ENCODE data around the gene SDK1. TPM values are rescaled to one million over a fixed set of nuclear protein-coding genes. Genes with fewer than 3 reads are reported as not detected.
A peak's percentile ranks its signal among the peaks of the same experiment; 100 is the strongest.

The SDK1 gene
- total and polyA plus RNA-seq, 2 of the 8 experiments (the other 6 are each of a cell fraction or from before 2014, with no cell fraction given), result 3.3 to 7.2 TPM

GRCh38 chr7:3482147-3482921, 181.3 kb downstream of the SDK1 start:
- H3K18ac ChIP-seq (ENCODE audit: extremely low read depth, low read length), result no peak overlapping the region
- no peaks in the 10 kb centered on the region for H3K79me1 ChIP-seq (ENCODE audit: low read depth, low read length)
- no peaks in the 10 kb centered on the region; a peak in 2 of 7 replicates for H3K27me3 ChIP-seq (replicated peaks in 1 of 4; ENCODE audit: control insufficient read depth in 3 of 4, extremely low read depth in 1 of 4, insufficient read depth in 3 of 4, low read length in 3 of 4)
- H4K91ac ChIP-seq (replicated peaks; ENCODE audit: insufficient read length, low read length), result no peak overlapping the region
- no peak overlapping the region for H3K9ac ChIP-seq (replicated peaks in 1 of 4; ENCODE audit: extremely low read depth in 1 of 4, low read depth in 3 of 4, low read length in 3 of 4)
- no peak overlapping the region for H2BK20ac ChIP-seq (ENCODE audit: low read length)
- H2BK120ac ChIP-seq (replicated peaks; ENCODE audit: low read depth, low read length), result no peak overlapping the region
- CTCF ChIA-PET (ENCODE audit: partially characterized antibody), result interaction anchor here (0.6 to 1.6 kb wide), 23 partner anchors 9 to 618 kb away, joined by 3 to 8 read pairs (median 3); no protein-coding TSS in a partner anchor
- H3K4me2 ChIP-seq (ENCODE audit: insufficient read depth in 1 of 2, low read depth in 2 of 2, low read length in 2 of 2), result no peak overlapping the region
- H2BK5ac ChIP-seq (ENCODE audit: low read depth, low read length), result no peak overlapping the region
- DNase-seq (ENCODE audit: low read depth in 1 of 2, low spot score in 2 of 2) (peak; percentile 39 to 56), FAIRE-seq (peak; percentile 91)
- H3K4me3 ChIP-seq (ENCODE audit: extremely low read depth in 1 of 4, insufficient read depth in 2 of 4, low read depth in 3 of 4, low read length in 4 of 4), result no peak overlapping the region
- H3K4ac ChIP-seq (replicated peaks; ENCODE audit: insufficient read length, low read depth, low read length), result no peak overlapping the region
- H4K20me1 ChIP-seq (replicated peaks in 1 of 2; ENCODE audit: control insufficient read depth in 1 of 2, insufficient read depth in 2 of 2, low read length in 2 of 2), result no peaks in the 10 kb centered on the region
- no peaks in the 10 kb centered on the region for H3K9me3 ChIP-seq (ENCODE audit: insufficient read depth in 2 of 2, low read depth in 1 of 2, low read length in 1 of 2)
- H3K79me2 ChIP-seq (ENCODE audit: control insufficient read depth in 1 of 2, insufficient read depth in 2 of 2, low read length in 2 of 2), result no peaks in the 10 kb centered on the region
- WGBS, 2 experiments (ENCODE audit: extremely low coverage in 1 of 2, insufficient coverage in 1 of 2, insufficient read length in 1 of 2, insufficient replicate concordance in 2 of 2, low coverage in 1 of 2, low lambda C conversion rate in 2 of 2, missing lambda C conversion rate in 1 of 2), result 68% methylated on average over 13 of the region's 13 CpGs; no CpG with 5 or more reads in 1 of the 2 experiments
- H2AK5ac ChIP-seq (ENCODE audit: low read depth, low read length), result no peak overlapping the region
- POLR2A ChIA-PET (ENCODE audit: partially characterized antibody), result no interaction called here
- H2BK15ac ChIP-seq (ENCODE audit: low read length), result no peak overlapping the region
- no peak overlapping the region for H3K56ac ChIP-seq (replicated peaks; ENCODE audit: insufficient read length, low read depth, low read length)
- no peaks in the 10 kb centered on the region; a peak in 1 of 7 replicates for H3K4me1 ChIP-seq (replicated peaks in 1 of 4; ENCODE audit: control insufficient read depth in 3 of 4, insufficient read depth in 4 of 4, low read length in 3 of 4)
- no peak overlapping the region for H4K5ac ChIP-seq (ENCODE audit: insufficient read length, low read depth, low read length)
- H4K8ac ChIP-seq (ENCODE audit: extremely low read depth, insufficient read depth, low read length), result no peak overlapping the region
- no peak overlapping the region for H3K14ac ChIP-seq (ENCODE audit: insufficient read length)
- H2AFZ ChIP-seq (ENCODE audit: low read length), result no peak overlapping the region
- H3K27ac ChIP-seq (ENCODE audit: low read depth, low read length), result no peak overlapping the region; the same call in 1 of the 2 replicates
- H3K36me3 ChIP-seq (ENCODE audit: control insufficient read depth in 2 of 4, insufficient read depth in 4 of 4, low read length in 3 of 4), result no peaks in the 10 kb centered on the region
- H3K23ac ChIP-seq (ENCODE audit: insufficient read length), result no peak overlapping the region
- H2BK12ac ChIP-seq (ENCODE audit: low read depth, low read length), result no peak overlapping the region
- no peaks in the 10 kb centered on the region for H3K23me2 ChIP-seq (ENCODE audit: low read depth, low read length)
- TF ChIP-seq CHD1 (IDR thresholded peaks at IDR 0.05; ENCODE audit: low read depth, low read length), result no peak
- TF ChIP-seq SP1 (IDR thresholded peaks at IDR 0.05; ENCODE audit: low read depth, low read length), result peak; percentile 40; the same call in 1 of the 2 replicates
- no peak for TF ChIP-seq POLR2A (IDR thresholded peaks at IDR 0.05; ENCODE audit: control extremely low read depth in 1 of 2, low read depth in 2 of 2, low read length in 2 of 2)
- peak; percentile 64 for TF ChIP-seq CEBPB (IDR thresholded peaks at IDR 0.05; ENCODE audit: low read depth, low read length)
- TF ChIP-seq GTF2F1 (IDR thresholded peaks at IDR 0.05; ENCODE audit: borderline replicate concordance, low read depth, low read length), result no peak
- no peak for TF ChIP-seq NRF1 (IDR thresholded peaks at IDR 0.05; ENCODE audit: low read depth, low read length)
- no peak for TF ChIP-seq SP4 (IDR thresholded peaks at IDR 0.05; ENCODE audit: low read length)
- TF ChIP-seq TAF1 (IDR thresholded peaks at IDR 0.05; ENCODE audit: low read depth, low read length), result no peak
- no peak for TF ChIP-seq SP2 (IDR thresholded peaks at IDR 0.05; ENCODE audit: low read length)
- TF ChIP-seq KDM1A (IDR thresholded peaks at IDR 0.05; ENCODE audit: borderline replicate concordance, low read length), result no peak
- TF ChIP-seq E2F6 (IDR thresholded peaks at IDR 0.05), result no peak
- TF ChIP-seq CBX5 (IDR thresholded peaks at IDR 0.05; ENCODE audit: low read depth, low read length), result no peak
- TF ChIP-seq POU5F1 (IDR thresholded peaks at IDR 0.05; ENCODE audit: low read depth, low read length), result no peak
- TF ChIP-seq TAF7 (optimal IDR thresholded peaks at IDR 0.05; ENCODE audit: borderline replicate concordance, low read depth, low read length), result no peak
